Keratinocyte (primary cell): ENCODE data around the gene HGS. TPM values are rescaled to one million over a fixed set of nuclear protein-coding genes. Genes with fewer than 3 reads are reported as not detected.

Experiments
- DNase-seq: peaks from one replicate; pipeline ENCODE4 v3.0.0-alpha.2; 2011; ENCODE audit warnings: low read depth, missing footprints, low spot score
- FAIRE-seq: peaks from 2 replicates; lab custom pipeline; 2011; peaks lifted over from hg19 to GRCh38; lab: Jason Lieb, UNC
- H2AFZ ChIP-seq: 2 replicates; pipeline ENCODE4 v1.6.0; 2012; ENCODE audit warnings: low read length, control low read depth, inconsistent platforms; ENCODE audit not compliant: control insufficient read depth
- H3K27ac ChIP-seq: 2 replicates; pipeline ENCODE4 v1.5.1; 2011; ENCODE audit warnings: low read length; ENCODE audit not compliant: control insufficient read depth, insufficient read depth
- H3K27me3 ChIP-seq: 3 replicates; pipeline ENCODE4 v1.6.0; 2011; ENCODE audit warnings: low read length; ENCODE audit not compliant: control insufficient read depth, insufficient read depth; ENCODE audit errors: extremely low read depth
- H3K36me3 ChIP-seq, 2 experiments: 2 replicates in 1 of 2; 3 replicates in 1 of 2; pipeline ENCODE4 v1.5.1; 2011; ENCODE audit warnings: low read length in 2 of 2, mild to moderate bottlenecking in 1 of 2; ENCODE audit not compliant: control insufficient read depth in 2 of 2, insufficient read depth in 2 of 2; ENCODE audit errors: extremely low read depth in 1 of 2
- H3K4me1 ChIP-seq: 3 replicates; pipeline ENCODE4 v1.5.1; 2011; ENCODE audit warnings: low read length; ENCODE audit not compliant: control insufficient read depth, insufficient read depth; ENCODE audit errors: extremely low read depth
- H3K4me2 ChIP-seq: 3 replicates; pipeline ENCODE4 v1.6.0; 2011; ENCODE audit warnings: low read depth, low read length; ENCODE audit not compliant: control insufficient read depth, insufficient read depth; ENCODE audit errors: extremely low read depth
- H3K4me3 ChIP-seq, 3 experiments: fragments of 200-600 bp in 1 of 3; sonication (generic) in 1 of 3; 2 replicates in 2 of 3; 3 replicates in 1 of 3; pipeline ENCODE4 v1.5.1; 2011 to 2016; ENCODE audit warnings: low read length in 3 of 3, mild to moderate bottlenecking in 3 of 3, control low read depth in 2 of 3, inconsistent platforms in 1 of 3, low read depth in 1 of 3, mixed read lengths in 1 of 3, mixed run types in 1 of 3, moderate library complexity in 1 of 3; ENCODE audit not compliant: control insufficient read depth in 2 of 3, insufficient read depth in 2 of 3; ENCODE audit errors: extremely low read depth in 1 of 3
- H3K79me2 ChIP-seq: 2 replicates; pipeline ENCODE4 v1.6.0; 2012; ENCODE audit warnings: low read length; ENCODE audit not compliant: control insufficient read depth, insufficient read depth
- H3K9ac ChIP-seq: 3 replicates; pipeline ENCODE4 v1.6.0; 2011; ENCODE audit warnings: low read length; ENCODE audit not compliant: control insufficient read depth, insufficient read depth; ENCODE audit errors: extremely low read depth
- H3K9me1 ChIP-seq: 3 replicates; pipeline ENCODE4 v1.6.0; 2011; ENCODE audit warnings: low read length; ENCODE audit not compliant: control insufficient read depth, insufficient read depth; ENCODE audit errors: extremely low read depth
- H3K9me3 ChIP-seq: 2 replicates; pipeline ENCODE4 v1.5.1; 2012; ENCODE audit warnings: low read depth, low read length; ENCODE audit not compliant: control insufficient read depth
- H4K20me1 ChIP-seq: 3 replicates; pipeline ENCODE4 v1.6.0; 2011; ENCODE audit warnings: low read length; ENCODE audit not compliant: control insufficient read depth, insufficient read depth; ENCODE audit errors: extremely low read depth
- CTCF ChIP-seq, 3 experiments: IDR thresholded peaks in 1 of 3; conservative IDR thresholded peaks in 1 of 3; optimal IDR thresholded peaks in 1 of 3; 2 replicates in 2 of 3; 3 replicates in 1 of 3; pipeline versions ENCODE3 to v1.5.1; 2011; ENCODE audit warnings: low read length in 3 of 3, mild to moderate bottlenecking in 3 of 3, moderate library complexity in 2 of 3, control low read depth in 1 of 3, inconsistent platforms in 1 of 3; ENCODE audit not compliant: insufficient read depth in 2 of 3; ENCODE audit errors: extremely low read depth in 1 of 3
- EZH2 ChIP-seq: IDR thresholded peaks from one replicate; pipeline ENCODE4 v1.6.1; 2012; ENCODE audit warnings: inconsistent platforms, mild to moderate bottlenecking, low read length, moderate library complexity
- dilution Hi-C: fragments of 300-500 bp; cut with MboI; formaldehyde crosslinking; loops from one replicate; pipeline ENCODE4 v1.7.0; 2020; ENCODE audit warnings: low sequenced_read_pairs; ENCODE audit not compliant: extremely low pct_ligation_motif_present
- polyA plus RNA-seq, 5 experiments: library from polyadenylated mRNA; depleted of rRNA in 3 of 5; stranded (reverse) in 3 of 5; stranded (forward) in 1 of 5; unstranded in 1 of 5; fragments of >200 nt; gene quantifications; 1 replicate in 1 of 5; 2 replicates in 3 of 5; 3 replicates in 1 of 5; pipeline versions ENCODE4 v1.2.1 to v1.2.3, GENCODE V29; 2011 to 2012; ENCODE audit warnings: missing spikeins in 2 of 5, low read depth in 1 of 5, low replicate concordance in 1 of 5

HGS gene
- polyA plus RNA-seq, 1 donor (not counting 4 experiments of a cell fraction or from before 2014, with no cell fraction given): 79.6 TPM

- no peak for FAIRE-seq
- Histone ChIP-seq H3K36me3 (peaks cover 16 to 27% of the 10 kb centered on the region in 2 experiments), H3K27me3 (no peaks in the 10 kb centered on the region), H4K20me1 (no peaks in the 10 kb centered on the region), H3K79me2 (peaks cover 28% of the 10 kb centered on the region), H3K27ac (no peak overlapping the region), H3K9me3 (no peaks in the 10 kb centered on the region), H3K9ac (peak overlapping the region; percentile 13), H3K4me3 (peak overlapping the region in 1 of 3 experiments; percentile 12), H3K9me1 (no peaks in the 10 kb centered on the region), H2AFZ (no peak overlapping the region), H3K4me1 (peaks cover 23% of the 10 kb centered on the region), H3K4me2 (peak overlapping the region; percentile 98)
- no peak for DNase-seq
- dilution Hi-C loops: no loop called here
- TF ChIP-seq EZH2 (no peak), CTCF (optimal IDR thresholded peaks at IDR 0.05 in 1 of 3, IDR thresholded peaks at IDR 0.05 in 1 of 3, conservative IDR thresholded peaks at IDR 0.05 in 1 of 3; ENCODE audit: extremely low read depth in 1 of 3, insufficient read depth in 2 of 3, low read length in 3 of 3) (peak in 1 of 3 experiments; percentile 3)
These were observed 26.9 kb downstream of the HGS start for GRCh38 chr17:81710514-81711308.

GRCh38 chr17:81711814-81712467 is 28.1 kb downstream of the HGS start, which contains the start of gene SLC25A10:
Gene SLC25A10, plus strand, starts transcription at chr17:81712284. Its CDS starts 143 bp downstream, at chr17:81712427.
- TF ChIP-seq CTCF (optimal IDR thresholded peaks at IDR 0.05 in 1 of 3, IDR thresholded peaks at IDR 0.05 in 1 of 3, conservative IDR thresholded peaks at IDR 0.05 in 1 of 3; ENCODE audit: extremely low read depth in 1 of 3, insufficient read depth in 2 of 3, low read length in 3 of 3): no peak
- no peak for TF ChIP-seq EZH2
- Histone ChIP-seq H2AFZ (no peak within 1 kb of the TSS), H3K27ac (peak within 1 kb of the TSS; percentile 40), H3K9me3 (no peaks in the 10 kb centered on the region), H3K9ac (peak within 1 kb of the TSS; percentile 63), H3K9me1 (no peaks in the 10 kb centered on the region), H3K4me1 (peaks cover 23% of the 10 kb centered on the region), H3K4me3 (peak within 1 kb of the TSS; percentile 57 to 72 (median 72)), H3K27me3 (no peaks in the 10 kb centered on the region), H4K20me1 (no peaks in the 10 kb centered on the region), H3K36me3 (peaks cover 12 to 17% of the 10 kb centered on the region in 2 experiments), H3K79me2 (peaks cover 21% of the 10 kb centered on the region), H3K4me2 (peak within 1 kb of the TSS; percentile 98)
- FAIRE-seq (no peak), DNase-seq (no peak)
- dilution Hi-C loops: no loop called here
